Panc1 (cell line): ENCODE data around the gene SF3B1. TPM values are rescaled to one million over a fixed set of nuclear protein-coding genes. Genes with fewer than 3 reads are reported as not detected.

Experiments used
- ATAC-seq: fragments of 200-7000 bp; cut with Tn5 transposase; 2 replicates; pipeline ENCODE4 v1.9.1; 2020; ENCODE audit warnings: mild to moderate bottlenecking, moderate library complexity
- BruUV-seq: library from RNA; stranded (reverse); fragments of 400-500 nt; replicated peaks from 2 replicates; lab custom pipeline; 2021; lab: Mats Ljungman, UMichigan
- CTCF ChIA-PET: fragments of 300-600 bp; sonication (Branson Sonifier 250); formaldehyde crosslinking; loops from one replicate; lab custom pipeline; 2022; ENCODE audit warnings: antibody characterized with exemption; lab: Charles Lee
- POLR2A ChIA-PET: fragments of 300-600 bp; sonication (Branson Sonifier 250); formaldehyde crosslinking; loops from one replicate; lab custom pipeline; 2022; ENCODE audit warnings: antibody characterized with exemption; lab: Charles Lee
- DNase-seq: peaks from one replicate; pipeline ENCODE4 v3.0.0-alpha.2; 2010; ENCODE audit warnings: low read depth, low spot score
- H3K27ac ChIP-seq: 2 replicates; pipeline ENCODE4 v1.5.1; 2011; ENCODE audit warnings: mild to moderate bottlenecking, low read length, inconsistent platforms
- H3K27me3 ChIP-seq: fragments of 200-500 bp; sonication (Bioruptor generic); 2 replicates; pipeline ENCODE4 v1.6.0; 2014; ENCODE audit warnings: low read length, inconsistent platforms; ENCODE audit not compliant: control insufficient read depth, insufficient read depth
- H3K36me3 ChIP-seq: fragments of 200-500 bp; sonication (Bioruptor generic); 2 replicates; pipeline ENCODE4 v1.5.1; 2014; ENCODE audit warnings: inconsistent platforms, mild to moderate bottlenecking, low read length, moderate library complexity; ENCODE audit not compliant: control insufficient read depth, insufficient read depth
- H3K4me1 ChIP-seq: 2 replicates; pipeline ENCODE4 v1.5.1; 2011; ENCODE audit warnings: inconsistent platforms, mild to moderate bottlenecking, low read length, moderate library complexity; ENCODE audit not compliant: control insufficient read depth, insufficient read depth
- H3K4me3 ChIP-seq, 2 experiments: 2 replicates each; pipeline ENCODE4 v1.5.1; 2011 to 2012; ENCODE audit warnings: low read depth in 2 of 2, low read length in 2 of 2, mild to moderate bottlenecking in 2 of 2, inconsistent platforms in 1 of 2, moderate library complexity in 1 of 2
- H3K9me3 ChIP-seq: fragments of 200-500 bp; sonication (Bioruptor generic); 2 replicates; pipeline ENCODE4 v1.5.1; 2014; ENCODE audit warnings: low read depth, mild to moderate bottlenecking, inconsistent platforms, low read length, moderate library complexity; ENCODE audit not compliant: control insufficient read depth, insufficient read depth
- CTCF ChIP-seq: fragments of 450-650 bp; IDR thresholded peaks from 2 replicates; pipeline ENCODE4 v1.5.1; 2017; ENCODE audit warnings: mild to moderate bottlenecking
- POLR2AphosphoS5 ChIP-seq: IDR thresholded peaks from 2 replicates; pipeline ENCODE4 v1.6.1; 2012; ENCODE audit warnings: mild to moderate bottlenecking, low read depth, low read length, moderate library complexity
- REST ChIP-seq, 2 experiments: IDR thresholded peaks; 2 replicates each; pipeline ENCODE4 v1.6.1; 2011 to 2012; ENCODE audit warnings: low read depth in 2 of 2, control low read depth in 1 of 2, low read length in 1 of 2, mild to moderate bottlenecking in 1 of 2, moderate library complexity in 1 of 2; ENCODE audit not compliant: insufficient read depth in 1 of 2
- SIN3A ChIP-seq: IDR thresholded peaks from 2 replicates; pipeline ENCODE4 v1.6.1; 2012; ENCODE audit warnings: low read depth, mild to moderate bottlenecking, low read length, moderate library complexity, borderline replicate concordance; ENCODE audit not compliant: insufficient read depth
- TCF7L2 ChIP-seq: IDR thresholded peaks from 2 replicates; pipeline ENCODE4 v1.6.1; 2011; ENCODE audit warnings: mild to moderate bottlenecking, low read depth, low read length, inconsistent platforms
- in situ Hi-C: cut with HindIII; loops from 2 replicates; pipeline ENCODE4 v1.10.0; 2016; ENCODE audit warnings: low sequenced_read_pairs, low pct_unique_long_range_greater_than_20kb
- intact Hi-C: fragments of 100-400 bp; cut with micrococcal nuclease; formaldehyde crosslinking; loops from one replicate; pipeline ENCODE4 v1.10.0; 2022; ENCODE audit not compliant: unreplicated experiment
- total RNA-seq: library from RNA; stranded (reverse); gene quantifications from one replicate; pipeline ENCODE4 v1.2.1, GENCODE V29; 2021; ENCODE audit not compliant: unreplicated experiment

SF3B1 gene
- total RNA-seq, 1 experiment from 2014 or later = 275 TPM

- CTCF ChIA-PET = no interaction called here
- Histone ChIP-seq H3K9me3 (no peaks in the 10 kb centered on the region), H3K4me1 (peaks cover 6% of the 10 kb centered on the region), H3K36me3 (no peaks in the 10 kb centered on the region; the same call in 1 of the 2 replicates), H3K4me3 (peak overlapping the region; percentile 77 to 85), H3K27ac (peak overlapping the region; percentile 88), H3K27me3 (no peaks in the 10 kb centered on the region)
- DNase-seq (peak; percentile 32), ATAC-seq (peak; percentile 62)
- intact Hi-C loops = loop anchor here (1.0 kb wide), 1 partner anchor 18 kb away; no protein-coding TSS in a partner anchor
- POLR2A ChIA-PET = no interaction called here
- in situ Hi-C loops = no loop called here
- BruUV-seq = no TSS peak
- TF ChIP-seq TCF7L2 (no peak), POLR2AphosphoS5 (no peak), REST (IDR thresholded peaks at IDR 0.05; ENCODE audit: insufficient read depth in 1 of 2, low read depth in 2 of 2, low read length in 1 of 2) (no peak), SIN3A (0 out of 2 replicates have a peak, but pooled peaks have one; percentile 32)
Measured at GRCh38 chr2:197453914-197454398, 19.1 kb upstream of the SF3B1 start.

GRCh38 chr2:197453123-197453913 lies 18.5 kb upstream of the SF3B1 start, which contains the start of gene COQ10B:
Gene COQ10B (plus strand): TSS chr2:197453552. CDS start chr2:197453561, 9 bp downstream.
- ChIA-PET CTCF (no interaction called here), POLR2A (interaction anchor here (0.6 to 2.7 kb wide), 4 partner anchors 9 to 46 kb away, joined by 3 to 15 read pairs (median 8); partner anchors contain the start of genes HSPD1 and SF3B1)
- H3K4me1 ChIP-seq = peaks cover 6% of the 10 kb centered on the region
- peak within 1 kb of the TSS; percentile 77 to 85 for H3K4me3 ChIP-seq
- intact Hi-C loops (no loop called here), in situ Hi-C loops (no loop called here)
- H3K36me3 ChIP-seq = no peaks in the 10 kb centered on the region; the same call in 1 of the 2 replicates
- TF ChIP-seq SIN3A = peak; percentile 84; the same call in 1 of the 2 replicates
- TF ChIP-seq CTCF = no peak
- TF ChIP-seq TCF7L2 = peak; percentile 16; the same call in 1 of the 2 replicates
- no peak for TF ChIP-seq REST (IDR thresholded peaks at IDR 0.05; ENCODE audit: insufficient read depth in 1 of 2, low read depth in 2 of 2, low read length in 1 of 2)
- peak; percentile 85 for TF ChIP-seq POLR2AphosphoS5
- peak within 1 kb of the TSS; percentile 96 for H3K27ac ChIP-seq
- ATAC-seq = peak; percentile 97
- no peaks in the 10 kb centered on the region for H3K27me3 ChIP-seq
- BruUV-seq = no TSS peak
- no peaks in the 10 kb centered on the region for H3K9me3 ChIP-seq
- DNase-seq = peak; percentile 97
